ENCODE measurements around the gene EMID1. TPM values are rescaled to one million over a fixed set of nuclear protein-coding genes. Genes with fewer than 3 reads are reported as not detected.

EMID1 gene
- total and polyA plus RNA-seq, 8 donors: 6.2 to 16.8 (median 10.0) TPM

- FAIRE-seq: no peak
- Histone ChIP-seq H3K9me3 (no peaks in the 10 kb centered on the region), H3K4me3 (peak overlapping the region; percentile 79 to 98 (median 93)), H3K36me3 (no peaks in the 10 kb centered on the region), H3K4me1 (peaks cover 9 to 26% (median 18%) of the 10 kb centered on the region in 3 donors), H3K27ac (peak overlapping the region; percentile 99 to 100 (median 100)), H3K27me3 (no peaks in the 10 kb centered on the region)
- 20 to 21% methylated on average over 13 of the region's 13 CpGs for WGBS, 2 donors
- no peak for ATAC-seq
- intact Hi-C loops (cut with DNase I): no loop called here
- no peak for TF ChIP-seq CTCF (IDR thresholded peaks at IDR 0.05)
- peak in 1 of 6 donors; percentile 44 for DNase-seq
Measured at GRCh38 chr22:29266564-29267461, 61.1 kb downstream of the EMID1 start.

- Histone ChIP-seq H3K27me3 (no peaks in the 10 kb centered on the region), H3K9me3 (no peaks in the 10 kb centered on the region), H3K4me1 (peaks cover 16 to 33% (median 24%) of the 10 kb centered on the region in 3 donors), H3K36me3 (no peaks in the 10 kb centered on the region), H3K27ac (peak overlapping the region; percentile 99 to 100 (median 100)), H3K4me3 (peak overlapping the region; percentile 79 to 98 (median 93))
- intact Hi-C loops (cut with DNase I): no loop called here
- DNase-seq: no peak
- no peak for ATAC-seq
- FAIRE-seq: no peak
- no peak for TF ChIP-seq CTCF (IDR thresholded peaks at IDR 0.05)
- WGBS, 2 donors: 0 to 1% methylated on average over 31 to 32 of the region's 32 CpGs
Measured at GRCh38 chr22:29267462-29267857, 61.8 kb downstream of the EMID1 start.

GRCh38 chr22:29267858-29268510 lies 62.3 kb downstream of the EMID1 start, which contains the start of the genes EWSR1 and RHBDD3:
Gene EWSR1, plus strand, starts transcription at chr22:29268268. Its CDS starts 69 bp downstream, at chr22:29268337.
Gene RHBDD3, minus strand, starts transcription at chr22:29267981. Its CDS starts 2,355 bp downstream, at chr22:29265626.
- Histone ChIP-seq H3K4me1 (peaks cover 21 to 37% (median 28%) of the 10 kb centered on the region in 3 donors), H3K27me3 (no peaks in the 10 kb centered on the region), H3K27ac (peak within 1 kb of the TSS; percentile 99 to 100 (median 100)), H3K36me3 (peaks cover 0 to 4% (median under 1%) of the 10 kb centered on the region in 3 donors), H3K9me3 (no peaks in the 10 kb centered on the region), H3K4me3 (peak within 1 kb of the TSS; percentile 79 to 98 (median 93))
- TF ChIP-seq CTCF (IDR thresholded peaks at IDR 0.05): no peak
- ATAC-seq (peak; percentile 84 to 92 (median 87)), DNase-seq (peak; percentile 96 to 99 (median 96)), FAIRE-seq (no peak)
- intact Hi-C loops (cut with DNase I): no loop called here
- WGBS, 2 donors: 0 to 1% methylated on average over 63 to 67 of the region's 67 CpGs

- Histone ChIP-seq H3K27ac (peak overlapping the region; percentile 99 to 100 (median 100)), H3K4me3 (peak overlapping the region; percentile 79 to 98 (median 93)), H3K4me1 (peaks cover 22 to 41% (median 30%) of the 10 kb centered on the region in 3 donors), H3K27me3 (no peaks in the 10 kb centered on the region), H3K36me3 (peaks cover 0 to 11% (median 6%) of the 10 kb centered on the region in 3 donors), H3K9me3 (no peaks in the 10 kb centered on the region)
- FAIRE-seq (no peak), ATAC-seq (peak; percentile 44 to 63 (median 54)), DNase-seq (peak; percentile 62 to 87 (median 75))
- intact Hi-C loops (cut with DNase I): no loop called here
- WGBS, 2 donors: 0% methylated on average over 49 to 51 of the region's 51 CpGs
- TF ChIP-seq CTCF (IDR thresholded peaks at IDR 0.05): no peak
Measured at GRCh38 chr22:29268511-29269229, 63.0 kb downstream of the EMID1 start.
